HG02973 (cell line): Measurements from ENCODE around the gene MCEE.
"Not testable (repeated sequence)": the region's sequence is repeated elsewhere in the genome, so short reads cannot be mapped to it uniquely, and the experiment has no call there.

Source experiments
- ATAC-seq: cut with Tn5 transposase; IDR thresholded peaks from one replicate; pipeline ENCODE4 v1.9.1; 2021; ENCODE audit warnings: moderate library complexity; ENCODE audit not compliant: unreplicated experiment

The MCEE gene

GRCh38 chr2:71130152-71130904, at the start of gene MCEE, which contains the start of gene MPHOSPH10:
Gene MCEE (minus strand): TSS chr2:71130229. CDS start chr2:71130219, 10 bp downstream.
Gene MPHOSPH10 (plus strand): TSS chr2:71130634. CDS start chr2:71130666, 32 bp downstream.
- peak; percentile 89 for ATAC-seq

DNA sequence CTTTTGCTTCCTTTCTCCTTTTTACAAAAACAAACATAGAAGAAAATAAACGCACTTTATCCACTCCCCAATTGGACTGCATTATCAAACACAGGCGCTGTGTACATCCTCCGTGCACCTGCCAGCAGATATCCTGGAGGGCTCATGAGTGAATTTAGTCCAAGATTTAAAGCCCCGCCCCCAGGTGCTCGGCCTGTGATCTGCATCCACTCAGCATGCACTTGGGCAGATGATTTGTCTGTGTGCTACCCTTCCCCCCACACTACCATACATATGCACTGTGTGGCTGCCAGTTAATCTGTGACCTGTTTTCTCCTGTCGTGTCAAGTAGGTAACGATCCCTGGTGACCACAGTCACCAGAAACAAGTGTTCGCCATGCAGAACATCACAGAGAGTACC, 48.8 kb upstream of the MCEE start:
- not testable (repeated sequence) for ATAC-seq

DNA sequence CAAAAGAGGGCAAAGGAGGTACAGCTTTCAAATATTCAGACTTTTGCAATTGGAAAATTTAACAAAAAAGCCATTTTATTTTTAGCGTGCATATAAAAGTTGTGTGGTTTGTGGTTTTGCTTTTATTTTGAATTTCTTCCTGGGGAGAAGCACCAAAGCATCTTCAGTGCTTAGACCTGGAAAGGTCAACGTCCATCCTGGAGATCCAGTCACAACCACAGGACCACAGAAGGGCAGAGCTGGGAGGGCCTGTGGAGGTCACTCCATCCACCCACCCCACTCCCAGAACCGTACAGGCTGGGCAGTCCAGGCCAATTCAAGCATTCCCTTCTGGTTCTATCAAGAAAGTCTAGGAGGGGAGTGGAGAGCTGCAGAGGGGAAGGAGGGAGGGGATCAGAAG, 44.2 kb upstream of the MCEE start:
- no peak for ATAC-seq

GRCh38 chr2:71173096-71173495, 43.1 kb upstream of the MCEE start:
- no peak for ATAC-seq

DNA sequence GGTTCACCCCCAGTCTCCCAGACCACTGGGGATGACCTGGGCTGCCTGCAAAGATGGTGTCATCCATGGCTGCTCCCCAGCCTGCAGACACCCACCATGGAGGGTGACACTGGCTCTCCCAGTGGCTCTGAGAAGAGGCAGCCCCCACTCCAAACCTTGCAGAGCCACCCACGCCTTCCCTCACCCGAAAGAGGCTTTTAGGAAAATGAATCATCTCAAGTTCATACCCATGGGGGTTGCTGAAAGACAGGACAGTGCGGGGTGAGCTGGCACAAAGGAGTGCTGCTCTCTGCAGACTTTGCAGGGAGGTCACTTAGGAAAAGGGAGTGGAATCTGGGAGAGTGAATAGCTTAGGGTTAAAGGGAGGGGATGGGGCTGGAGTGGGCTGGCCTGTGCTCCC, 36.8 kb upstream of the MCEE start:
- ATAC-seq = no peak

DNA sequence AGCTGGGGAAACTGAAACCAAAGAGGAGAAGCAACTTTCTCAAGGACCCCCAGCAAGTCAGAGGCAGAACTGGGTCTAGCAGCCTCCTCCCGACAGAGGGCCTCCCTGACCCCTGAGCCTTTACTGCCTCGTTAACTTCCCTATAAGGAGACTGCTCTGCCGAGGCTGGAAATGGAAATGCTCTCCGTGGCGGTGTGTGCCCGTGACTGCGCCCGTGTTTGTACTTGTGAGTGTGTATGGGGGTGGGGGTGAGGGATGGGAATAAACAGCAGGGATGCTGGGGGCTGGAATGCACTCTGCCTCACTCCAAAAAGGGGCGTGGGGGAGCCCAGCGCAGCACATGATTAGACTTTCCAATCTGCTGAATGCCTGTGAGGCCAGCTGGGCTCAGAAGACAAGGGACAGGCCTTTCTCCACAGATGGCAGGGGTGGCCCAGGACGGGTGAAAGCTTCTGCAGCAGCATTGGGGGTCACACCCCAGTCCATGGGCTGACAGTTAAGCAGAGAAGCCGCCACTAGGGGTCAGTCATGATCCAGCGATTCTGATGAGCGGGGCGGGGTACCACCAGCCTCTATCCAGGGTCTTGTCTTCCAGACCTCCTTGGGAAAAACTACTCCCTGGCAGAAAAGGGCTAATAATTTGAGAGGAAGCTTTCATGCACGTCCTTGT, 27.2 kb upstream of the MCEE start:
- ATAC-seq = peak; percentile 51

DNA sequence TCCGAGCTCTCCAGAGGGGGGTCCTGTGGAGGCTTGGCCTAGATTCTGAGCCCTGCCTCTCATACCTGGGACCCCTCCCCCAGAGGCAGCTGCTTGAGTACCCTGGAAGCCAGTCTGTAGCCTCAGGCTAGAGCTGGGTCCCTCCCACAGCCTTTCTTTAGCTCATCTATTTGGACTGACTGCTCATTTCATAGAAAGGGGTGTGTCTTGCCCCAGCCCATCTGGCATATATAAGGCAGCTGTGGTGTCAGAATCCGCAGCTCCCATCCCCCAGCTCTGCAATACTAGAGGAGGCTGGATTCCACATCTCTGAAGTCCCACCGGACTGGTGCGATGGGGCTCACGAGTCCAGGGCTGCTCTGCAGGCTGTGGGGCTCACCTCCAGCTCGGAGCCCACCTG, 26.5 kb upstream of the MCEE start:
- ATAC-seq = no peak

DNA sequence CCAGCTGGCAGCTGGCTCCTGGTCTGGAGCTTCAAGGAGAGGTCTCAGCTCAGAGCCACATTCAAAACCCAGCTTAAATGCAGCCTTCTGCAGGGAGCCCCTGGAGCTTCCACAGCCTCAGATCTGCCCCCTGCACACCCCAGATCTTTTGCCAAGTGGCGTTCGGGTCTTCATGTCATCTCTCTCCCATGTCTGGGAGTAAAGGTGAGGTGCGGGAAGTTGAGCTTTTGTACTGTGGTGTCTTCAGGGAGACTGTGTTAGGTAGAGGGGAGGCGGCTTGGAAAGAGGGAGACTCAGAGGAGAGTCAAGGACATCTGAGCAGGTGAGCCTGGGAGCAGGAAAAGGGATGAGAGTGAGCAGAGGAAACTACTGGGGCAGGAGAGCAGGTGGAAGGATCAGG, 25.8 kb upstream of the MCEE start:
- ATAC-seq = no peak

DNA sequence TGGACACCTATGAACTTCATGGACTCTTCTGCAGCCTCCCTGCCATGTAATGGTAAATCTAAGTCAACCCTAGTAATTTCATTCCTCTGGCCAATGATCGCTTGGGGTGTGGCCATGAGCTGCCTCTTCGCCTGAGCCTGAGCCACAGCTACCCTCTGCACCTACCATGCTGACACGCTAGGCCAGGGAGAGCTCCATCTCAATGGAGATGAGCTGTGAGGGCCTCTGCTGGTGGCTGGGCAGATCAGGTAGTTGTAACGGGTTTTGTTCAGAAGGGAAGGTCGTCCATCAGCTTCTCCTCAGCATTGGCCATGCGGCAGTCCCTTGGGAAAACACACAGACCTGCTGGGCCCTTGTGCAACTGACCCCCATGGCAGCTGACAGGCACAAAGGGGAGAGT, 24.8 kb upstream of the MCEE start:
- ATAC-seq = peak; percentile 70

DNA sequence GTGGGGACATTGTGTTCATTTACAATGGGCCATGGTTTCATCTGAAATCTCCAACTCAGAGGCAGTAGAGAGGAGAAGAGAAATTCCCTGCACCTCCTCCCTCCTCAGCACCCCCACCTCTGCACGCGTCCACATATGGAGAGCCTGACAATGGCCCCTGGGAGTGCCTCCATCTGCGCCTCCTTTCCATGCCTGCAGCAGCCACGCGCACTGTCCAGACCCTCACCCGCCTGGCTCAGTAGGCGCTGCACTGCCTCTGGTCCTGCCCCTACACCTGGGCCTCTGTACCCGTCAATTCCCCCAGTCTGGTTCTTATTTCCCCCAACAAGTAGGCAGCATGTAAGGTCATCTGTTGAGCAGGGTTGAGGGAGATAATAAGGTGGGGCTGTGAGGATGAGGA, 24.2 kb upstream of the MCEE start:
- ATAC-seq = no peak

- ATAC-seq = no peak
Observed at GRCh38 chr2:71153585-71154224, 23.7 kb upstream of the MCEE start.

DNA sequence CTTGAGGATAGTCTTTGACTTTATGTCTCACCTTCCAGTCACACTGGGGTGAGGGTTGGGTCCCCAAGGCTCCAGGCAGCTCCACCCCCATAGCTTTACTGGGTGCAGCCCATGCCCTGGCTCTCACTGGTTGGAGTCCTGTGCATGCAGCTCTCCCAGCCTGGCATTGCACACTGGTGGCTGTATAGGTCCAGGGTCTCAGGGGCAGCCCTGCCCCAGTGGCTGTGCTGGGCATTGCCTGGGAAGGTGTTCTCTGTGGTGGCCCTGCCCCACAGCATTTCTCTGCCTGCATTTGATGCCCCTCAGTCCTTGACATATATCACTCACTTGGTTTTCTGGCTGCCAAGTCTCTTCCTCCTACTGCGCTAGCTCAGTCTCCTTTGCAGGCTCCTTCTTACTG, 21.6 kb upstream of the MCEE start:
- no peak for ATAC-seq

GRCh38 chr2:71150082-71150816, 20.2 kb upstream of the MCEE start:
- ATAC-seq = no peak

DNA sequence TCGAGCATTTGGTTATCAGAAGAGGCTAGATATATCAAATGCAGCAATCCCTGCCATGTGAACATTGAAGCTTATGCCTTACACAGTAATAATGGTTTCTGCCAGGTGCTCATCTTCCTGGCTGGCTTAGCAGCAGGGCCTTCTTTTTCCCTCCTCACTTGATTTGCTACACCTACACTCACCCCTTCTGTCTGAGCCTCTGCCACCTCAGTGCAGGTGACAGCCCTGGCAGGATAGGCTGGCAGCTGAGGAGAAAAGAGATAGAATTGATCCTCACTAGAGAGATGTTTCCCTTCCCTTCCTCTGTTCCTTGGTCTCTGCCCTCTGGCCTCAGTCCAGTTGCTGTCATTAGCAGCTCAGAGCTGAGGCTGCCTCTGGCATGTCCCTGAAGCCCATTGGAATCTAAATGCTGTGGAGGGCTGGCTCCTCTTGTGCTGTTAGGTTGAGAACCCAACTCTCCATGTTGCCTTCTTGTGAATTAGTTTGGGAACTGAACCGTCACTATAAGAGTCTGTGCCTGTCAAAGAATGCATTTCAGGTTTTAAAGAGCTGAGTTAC, 18.6 kb upstream of the MCEE start:
- no peak for ATAC-seq

- no peak for ATAC-seq
Observed at GRCh38 chr2:71143782-71144181, 13.8 kb upstream of the MCEE start.

- no peak for ATAC-seq
Observed at GRCh38 chr2:71136174-71136573, 6.1 kb upstream of the MCEE start.

DNA sequence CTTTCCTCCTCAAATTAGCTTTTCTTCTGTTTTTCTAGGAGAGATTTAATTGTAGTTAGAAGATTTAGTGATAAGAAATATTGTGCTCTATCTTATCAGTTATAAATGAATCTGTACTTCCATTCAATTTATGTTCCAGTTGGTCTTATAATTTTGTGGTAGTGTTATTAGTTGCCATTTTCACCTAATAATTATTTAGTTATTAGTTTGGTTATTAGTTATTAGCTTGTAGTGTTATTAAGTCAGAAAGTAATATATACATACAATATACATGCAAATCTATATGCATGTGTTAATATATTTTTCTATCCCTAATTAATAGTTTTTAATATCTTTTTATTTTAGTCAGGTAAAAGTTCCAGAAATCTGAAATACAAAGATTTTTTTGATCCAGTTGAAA, 3.6 kb upstream of the MCEE start:
- no peak for ATAC-seq

GRCh38 chr2:71131387-71132166, 1.5 kb upstream of the MCEE start:
- not testable (repeated sequence) for ATAC-seq

GRCh38 chr2:71130905-71131244, 846 bp upstream of the MCEE start:
- no peak for ATAC-seq

DNA sequence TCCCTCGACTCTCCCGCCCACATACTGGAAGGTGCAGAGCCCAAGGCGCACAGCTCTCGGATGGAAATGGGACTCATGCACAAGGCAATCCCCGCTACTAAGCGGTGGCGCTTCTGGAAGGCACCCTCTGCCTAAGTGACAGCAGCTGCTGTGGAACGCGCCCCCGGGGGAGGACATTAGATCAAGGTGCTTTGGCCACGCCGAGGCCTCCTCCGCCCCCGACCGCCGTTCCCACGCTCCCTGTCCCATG, 202 bp downstream of the MCEE start:
- ATAC-seq = peak; percentile 40
